Putamen (tissue), 1 donor: ENCODE results near the gene PELI3.

ENCODE experiments used
- DNase-seq: peaks from one replicate; pipeline ENCODE4 v3.0.0-alpha.2; 2016; ENCODE audit warnings: low spot score

Gene PELI3

DNA sequence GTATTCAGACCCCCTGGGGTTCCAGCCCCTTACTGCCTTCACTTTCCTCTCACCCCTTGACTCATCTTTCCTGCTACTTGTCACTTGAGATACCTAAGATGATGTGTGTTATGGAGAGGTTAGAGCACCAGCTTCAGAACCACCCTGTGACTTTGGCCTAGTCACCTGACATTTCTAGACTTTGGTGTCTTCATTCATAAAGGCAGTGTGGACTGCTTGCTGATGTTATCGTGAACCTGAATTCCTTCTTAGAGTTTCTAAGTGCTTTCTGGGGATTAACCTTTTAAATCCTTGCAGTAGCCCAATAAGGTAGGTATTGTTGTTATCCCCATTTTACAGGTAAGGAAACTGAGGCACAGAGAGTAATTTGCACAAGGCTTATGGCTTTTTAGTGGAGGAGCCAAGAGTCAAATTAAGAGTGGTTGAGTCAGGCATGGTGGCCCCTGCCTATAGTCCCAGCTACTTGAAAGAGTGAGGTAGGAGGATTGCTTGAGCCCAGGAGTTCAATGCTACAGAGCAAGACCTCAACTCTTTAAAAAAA, 38.6 kb downstream of the PELI3 start:
- DNase-seq, result no peak

DNA sequence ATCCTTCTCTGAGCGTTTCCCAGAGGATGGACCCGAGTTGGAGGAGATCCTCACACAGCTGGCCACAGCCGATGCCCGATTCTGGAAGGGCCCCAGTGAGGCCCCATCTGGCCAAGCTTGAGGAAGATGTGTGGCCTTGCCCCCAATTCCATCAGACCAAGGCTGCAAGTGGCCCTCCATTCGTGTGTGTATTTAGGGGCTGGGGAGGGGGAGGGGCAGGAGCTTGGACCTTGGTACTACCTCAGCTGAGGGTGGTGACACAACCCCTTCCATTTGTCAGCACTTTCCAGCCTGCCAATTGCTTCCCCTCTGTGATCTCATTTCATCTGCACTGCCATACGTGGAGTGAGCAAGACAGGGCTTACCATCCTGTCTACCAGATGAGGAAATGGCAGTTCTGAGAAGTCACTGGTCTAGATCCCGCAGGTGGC, 42.4 kb downstream of the PELI3 start:
- no peak for DNase-seq

DNA sequence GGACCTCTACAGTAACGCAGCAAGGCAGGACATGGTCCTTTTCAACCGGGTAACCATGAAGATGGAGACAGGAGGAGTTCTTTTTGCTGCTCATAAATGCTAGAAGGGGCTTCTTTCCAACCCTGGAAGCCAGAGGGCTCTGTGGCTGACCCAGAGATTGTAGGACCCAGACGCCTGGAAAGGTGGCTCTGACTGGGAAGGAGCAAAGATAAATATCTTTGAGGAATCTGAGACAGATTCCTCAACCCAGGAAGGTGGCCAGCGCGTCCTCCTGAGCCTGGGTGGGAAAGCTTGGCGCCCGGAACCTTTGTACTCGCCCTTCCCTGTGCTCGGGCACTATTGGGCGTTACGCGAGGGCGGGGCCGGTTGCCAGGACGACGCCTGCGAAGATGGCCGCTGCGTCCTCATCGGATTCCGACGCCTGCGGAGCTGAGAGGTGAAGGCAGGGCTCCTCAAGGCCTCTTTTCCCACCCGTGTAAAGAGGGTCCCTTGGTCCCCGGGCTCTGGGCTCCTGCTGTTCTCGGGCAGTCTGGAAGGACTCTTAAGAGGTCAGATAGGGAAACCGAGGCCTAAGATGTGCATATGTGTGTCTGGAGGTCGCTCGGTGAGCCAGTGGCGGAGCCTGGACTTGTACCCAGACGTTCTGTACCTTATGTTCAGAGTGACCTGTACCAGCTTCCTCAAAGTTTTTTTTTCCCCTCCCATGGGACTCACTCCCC, 43.7 kb downstream of the PELI3 start, which contains the start of gene BBS1:
Gene BBS1 (plus strand): TSS at position 365 of the 719 bp plus-strand sequence. CDS start 25 bp downstream, at position 390.
- DNase-seq, result peak; percentile 81

DNA sequence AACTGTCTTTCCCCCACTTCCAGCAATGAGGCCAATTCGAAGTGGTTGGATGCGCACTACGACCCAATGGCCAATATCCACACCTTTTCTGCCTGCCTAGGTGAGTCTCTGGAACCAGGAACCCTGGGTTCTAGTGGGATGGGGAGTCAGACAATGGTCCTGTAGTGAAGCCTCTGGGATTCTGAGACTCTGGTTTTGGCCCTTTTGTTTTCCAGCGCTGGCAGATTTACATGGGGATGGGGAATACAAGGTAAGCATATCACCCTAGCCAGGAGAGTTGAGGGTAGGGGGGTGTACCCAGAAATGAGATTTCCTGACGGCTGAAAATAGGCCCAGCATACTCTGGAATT, 44.3 kb downstream of the PELI3 start:
- no peak for DNase-seq

DNA sequence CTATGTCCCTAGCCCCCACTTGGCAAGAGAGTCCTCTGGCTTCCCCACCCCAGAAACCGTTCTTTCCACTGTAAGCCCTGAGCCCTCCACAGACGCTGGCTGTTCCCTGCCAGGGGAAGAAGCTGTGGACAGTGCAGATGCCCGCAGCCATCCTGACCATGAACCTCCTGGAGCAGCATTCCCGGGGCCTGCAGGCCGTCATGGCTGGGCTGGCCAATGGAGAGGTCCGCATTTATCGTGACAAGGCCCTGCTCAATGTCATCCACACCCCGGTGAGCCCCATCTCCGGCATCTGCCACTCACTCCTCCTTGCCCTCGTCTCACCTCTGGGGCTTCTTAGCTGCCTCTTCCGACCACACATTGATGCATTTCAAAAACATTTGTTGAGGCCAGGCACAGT, 56.9 kb downstream of the PELI3 start:
- no peak for DNase-seq

DNA sequence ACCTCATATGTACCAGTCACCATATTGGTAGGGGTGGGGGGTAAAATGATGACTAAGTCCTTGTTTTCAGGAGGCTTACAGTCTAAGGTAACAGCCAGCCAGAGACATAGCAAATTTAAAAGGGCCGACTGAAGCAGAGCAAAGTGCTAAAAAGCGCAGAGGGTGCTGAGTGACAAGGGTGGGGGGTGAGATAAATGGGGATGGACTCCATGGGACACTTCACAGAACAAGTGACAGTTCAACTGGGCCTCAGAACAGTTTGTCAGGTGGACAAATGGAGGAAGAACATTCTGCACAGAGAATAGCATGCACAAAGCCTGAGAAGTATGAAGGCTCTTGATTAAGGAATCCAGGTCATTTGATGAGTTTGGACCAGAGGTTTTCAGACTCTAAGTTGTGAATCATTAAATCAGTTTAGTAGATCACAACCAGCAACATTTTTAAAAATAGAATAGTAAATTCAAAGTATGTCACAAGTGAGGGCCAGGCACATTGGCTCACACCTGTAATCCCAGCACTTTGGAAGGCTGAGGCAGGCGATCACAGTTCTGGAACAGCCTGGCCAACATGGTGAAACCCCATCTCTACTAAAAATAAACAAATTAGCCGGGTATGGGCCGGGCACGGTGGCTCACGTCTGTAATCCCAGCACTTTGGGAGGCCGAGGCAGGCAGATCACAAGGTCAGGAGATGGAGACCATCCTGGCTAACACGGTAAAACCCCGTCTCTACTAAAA, 57.8 kb downstream of the PELI3 start:
- DNase-seq, result no peak
